Activated CD8-positive, alpha-beta memory T cell treated with anti-CD3 and anti-CD28 coated beads for 36 hours (primary cell): ENCODE measurements around the gene RSRC2. TPM values are rescaled to one million over a fixed set of nuclear protein-coding genes. Genes with fewer than 3 reads are reported as not detected.

ENCODE experiments used
- CTCF ChIA-PET: fragments of 350-600 bp; sonication (Branson Sonifier 250); formaldehyde crosslinking; loops from one replicate; lab custom pipeline; 2021; ENCODE audit warnings: antibody characterized with exemption; lab: Charles Lee
- POLR2A ChIA-PET: fragments of 350-600 bp; sonication (Branson Sonifier 250); formaldehyde crosslinking; loops from one replicate; lab custom pipeline; 2021; ENCODE audit warnings: antibody characterized with exemption; lab: Charles Lee
- total RNA-seq, 2 experiments: library from RNA; stranded (reverse); gene quantifications; one replicate each; pipeline ENCODE4 v1.2.3, GENCODE V29; 2021

RSRC2 gene
- total RNA-seq, 2 experiments from 2014 or later: 84.1 to 89.4 TPM

- POLR2A ChIA-PET: interaction anchor here (0.8 kb wide), 1 partner anchor 20 kb away, joined by 3 read pairs; no protein-coding TSS in a partner anchor
Measured at GRCh38 chr12:122523846-122524718, 2.7 kb downstream of the RSRC2 start.

GRCh38 chr12:122523280-122523679, 3.5 kb downstream of the RSRC2 start:
- POLR2A ChIA-PET: interaction anchor here (0.8 kb wide), 1 partner anchor 19 kb away, joined by 3 read pairs; no protein-coding TSS in a partner anchor
- CTCF ChIA-PET: interaction anchor here (1.2 kb wide), 1 partner anchor 15 kb away, joined by 3 read pairs; no protein-coding TSS in a partner anchor

More at GRCh38 chr12:122523846-122524718, 2.7 kb downstream of the RSRC2 start:
- CTCF ChIA-PET: interaction anchor here (0.6 to 1.2 kb wide), 2 partner anchors 16 kb away, joined by 3 read pairs; no protein-coding TSS in a partner anchor

- CTCF ChIA-PET: no interaction called here
Measured at GRCh38 chr12:122520676-122521075, 6.1 kb downstream of the RSRC2 start.

GRCh38 chr12:122519418-122519817, 7.3 kb downstream of the RSRC2 start:
- ChIA-PET POLR2A (interaction anchor here (0.6 to 1.0 kb wide), 2 partner anchors 18 to 104 kb away, joined by 3 read pairs; no protein-coding TSS in a partner anchor), CTCF (no interaction called here)

More at GRCh38 chr12:122520676-122521075, 6.1 kb downstream of the RSRC2 start:
- POLR2A ChIA-PET: interaction anchor here (0.7 to 1.0 kb wide), 3 partner anchors 19 to 254 kb away, joined by 3 to 5 read pairs (median 3); partner anchors contain the start of gene ZCCHC8

GRCh38 chr12:122518908-122519307, 7.8 kb downstream of the RSRC2 start:
- ChIA-PET CTCF (interaction anchor here (0.6 kb wide), 1 partner anchor 23 kb away, joined by 5 read pairs; no protein-coding TSS in a partner anchor), POLR2A (no interaction called here)

- ChIA-PET CTCF (interaction anchor here (0.6 to 1.1 kb wide), 2 partner anchors 13 to 106 kb away, joined by 4 to 5 read pairs; no protein-coding TSS in a partner anchor), POLR2A (no interaction called here)
Measured at GRCh38 chr12:122517877-122518276, 8.9 kb downstream of the RSRC2 start.

- ChIA-PET POLR2A (interaction anchor here (0.8 kb wide), 1 partner anchor 16 kb away, joined by 3 read pairs; the partner anchor contains the start of gene ZCCHC8), CTCF (interaction anchor here (1.1 kb wide), 1 partner anchor 12 kb away, joined by 4 read pairs; no protein-coding TSS in a partner anchor)
Measured at GRCh38 chr12:122516544-122517361, 10.0 kb downstream of the RSRC2 start.

- ChIA-PET CTCF (no interaction called here), POLR2A (no interaction called here)
Measured at GRCh38 chr12:122515275-122515674, 11.5 kb downstream of the RSRC2 start.

GRCh38 chr12:122513660-122514059, 13.1 kb downstream of the RSRC2 start:
- ChIA-PET POLR2A (no interaction called here), CTCF (interaction anchor here (0.8 kb wide), 1 partner anchor 22 kb away, joined by 4 read pairs; no protein-coding TSS in a partner anchor)

- CTCF ChIA-PET: interaction anchor here (0.6 to 1.0 kb wide), 3 partner anchors 12 to 52 kb away, joined by 4 read pairs; partner anchors contain the start of gene ZCCHC8
- POLR2A ChIA-PET: interaction anchor here (0.6 kb wide), 1 partner anchor 9 kb away, joined by 4 read pairs; no protein-coding TSS in a partner anchor
Measured at GRCh38 chr12:122513028-122513427, 13.7 kb downstream of the RSRC2 start.

- ChIA-PET POLR2A (interaction anchor here (0.6 to 0.7 kb wide), 2 partner anchors 215 to 623 kb away, joined by 5 to 6 read pairs; no protein-coding TSS in a partner anchor), CTCF (interaction anchor here (1.2 kb wide), 1 partner anchor 15 kb away, joined by 3 read pairs; no protein-coding TSS in a partner anchor)
Measured at GRCh38 chr12:122508163-122508562, 18.6 kb downstream of the RSRC2 start.

- CTCF ChIA-PET: no interaction called here
- POLR2A ChIA-PET: interaction anchor here (0.6 kb wide), 1 partner anchor 167 kb away, joined by 3 read pairs; no protein-coding TSS in a partner anchor
Measured at GRCh38 chr12:122506393-122506938, 20.3 kb downstream of the RSRC2 start.

GRCh38 chr12:122505419-122506051, 21.2 kb downstream of the RSRC2 start:
- ChIA-PET CTCF (interaction anchor here (0.9 to 1.5 kb wide), 2 partner anchors 9 to 12 kb away, joined by 3 to 4 read pairs; no protein-coding TSS in a partner anchor), POLR2A (no interaction called here)

GRCh38 chr12:122503783-122504590, 22.7 kb downstream of the RSRC2 start:
- ChIA-PET CTCF (interaction anchor here (1.5 kb wide), 1 partner anchor 14 kb away, joined by 4 read pairs; no protein-coding TSS in a partner anchor), POLR2A (interaction anchor here (0.6 to 0.7 kb wide), 2 partner anchors 9 to 19 kb away, joined by 3 to 4 read pairs; no protein-coding TSS in a partner anchor)

GRCh38 chr12:122503147-122503751, 23.5 kb downstream of the RSRC2 start:
- ChIA-PET POLR2A (interaction anchor here (0.6 to 1.1 kb wide), 2 partner anchors 10 to 24 kb away, joined by 4 to 6 read pairs; partner anchors contain the start of genes KNTC1 and RSRC2), CTCF (no interaction called here)

- POLR2A ChIA-PET: interaction anchor here (0.7 to 3.1 kb wide), 8 partner anchors 9 to 275 kb away, joined by 3 to 48 read pairs (median 4); partner anchors contain the start of genes KNTC1 and RSRC2
Measured at GRCh38 chr12:122501489-122501989, 25.2 kb downstream of the RSRC2 start.

More at GRCh38 chr12:122501489-122501989, 25.2 kb downstream of the RSRC2 start:
- CTCF ChIA-PET: interaction anchor here (1.3 to 2.5 kb wide), 3 partner anchors 11 to 102 kb away, joined by 3 to 10 read pairs (median 4); partner anchors contain the start of genes KNTC1 and RSRC2
